Stimulated activated CD8-positive, alpha-beta memory T cell treated with anti-CD3 and anti-CD28 coated beads, Interleukin-15, amount 100 ng/mL, for 24 hours (primary cell): Measurements from ENCODE around the gene CFAP206.
"Not testable (repeated sequence)": the region's sequence is repeated elsewhere in the genome, so short reads cannot be mapped to it uniquely, and the experiment has no call there.

ENCODE experiments used
- DNase-seq: peaks from one replicate; pipeline ENCODE4 v3.0.0-alpha.2; 2020; ENCODE audit warnings: low read depth

CFAP206 gene

DNA sequence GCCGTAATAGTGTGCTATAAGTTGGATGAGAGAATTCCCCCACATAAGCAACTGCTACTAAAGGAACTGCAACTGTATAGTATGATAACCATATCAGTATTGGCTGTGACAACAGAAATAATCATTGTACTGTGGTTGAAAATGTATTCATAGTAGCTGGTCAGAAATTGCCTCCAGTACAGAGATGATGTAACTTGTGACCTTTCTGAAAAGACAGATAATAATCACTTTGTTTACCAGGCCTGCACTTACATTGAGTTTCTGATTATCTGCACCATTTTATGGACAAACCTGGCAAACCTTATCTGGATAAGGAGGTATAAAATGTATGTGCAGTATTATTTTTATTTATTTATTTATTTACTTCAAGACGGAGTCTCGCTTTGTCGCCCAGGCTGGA is 19.0 kb downstream of the CFAP206 start:
- no peak for DNase-seq

DNA sequence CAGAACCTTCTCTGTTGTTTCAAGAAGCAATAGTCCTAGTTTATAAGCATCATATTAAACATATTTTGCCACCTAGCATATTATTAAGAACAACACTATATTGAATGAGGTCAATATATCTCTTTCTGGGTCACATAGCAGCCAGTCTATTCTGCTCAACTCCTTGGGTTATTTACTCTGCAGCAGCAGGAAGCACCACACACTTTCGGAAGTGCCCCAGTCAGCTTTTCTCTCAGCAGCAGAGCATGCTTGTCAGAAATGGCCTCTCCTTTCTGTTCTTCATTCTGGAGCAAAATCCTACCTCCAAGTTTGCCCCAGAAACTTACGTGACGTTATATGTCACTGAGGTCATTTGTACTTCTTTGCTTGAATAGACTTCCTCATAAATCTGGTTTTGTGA is 22.7 kb downstream of the CFAP206 start:
- no peak for DNase-seq

- DNase-seq: no peak
Observed at GRCh38 chr6:87431263-87431662, 23.5 kb downstream of the CFAP206 start.

DNA sequence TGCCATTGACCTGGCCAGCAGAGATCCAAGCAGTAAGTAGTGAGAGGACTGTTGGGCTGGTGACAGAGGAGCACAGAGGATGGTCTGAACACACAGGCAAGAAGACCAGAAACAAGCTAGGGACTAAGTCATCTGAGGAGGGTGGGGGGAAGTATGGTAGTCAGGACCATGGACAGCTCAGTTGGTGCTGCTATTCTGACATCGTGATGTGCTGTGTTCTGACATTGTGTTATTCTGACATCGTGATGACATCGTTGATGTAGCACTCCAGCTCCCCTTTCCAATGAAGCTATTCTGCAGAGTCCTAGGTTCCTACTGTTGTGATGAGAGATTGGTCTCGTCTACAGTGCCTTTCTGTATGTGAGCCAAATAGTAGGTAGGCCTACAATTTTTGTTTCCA is 28.7 kb downstream of the CFAP206 start:
- DNase-seq: no peak

GRCh38 chr6:87441711-87442110 is 33.9 kb downstream of the CFAP206 start:
- DNase-seq: no peak

- no peak for DNase-seq
Observed at GRCh38 chr6:87444362-87444761, 36.6 kb downstream of the CFAP206 start.

- DNase-seq: no peak
Observed at GRCh38 chr6:87465051-87465450, 57.3 kb downstream of the CFAP206 start.

- peak; percentile 72 for DNase-seq
Observed at GRCh38 chr6:87472525-87473418, 65.0 kb downstream of the CFAP206 start, which contains the start of gene SLC35A1. TSS of gene SLC35A1 (plus strand) at chr6:87472974. CDS start at chr6:87473004, 30 bp downstream.

- no peak for DNase-seq
Observed at GRCh38 chr6:87473419-87473903, 65.7 kb downstream of the CFAP206 start.

GRCh38 chr6:87481931-87482330 is 74.2 kb downstream of the CFAP206 start:
- DNase-seq: no peak

- DNase-seq: no peak
Observed at GRCh38 chr6:87482366-87482765, 74.6 kb downstream of the CFAP206 start.

GRCh38 chr6:87483929-87484328 is 76.2 kb downstream of the CFAP206 start:
- no peak for DNase-seq

DNA sequence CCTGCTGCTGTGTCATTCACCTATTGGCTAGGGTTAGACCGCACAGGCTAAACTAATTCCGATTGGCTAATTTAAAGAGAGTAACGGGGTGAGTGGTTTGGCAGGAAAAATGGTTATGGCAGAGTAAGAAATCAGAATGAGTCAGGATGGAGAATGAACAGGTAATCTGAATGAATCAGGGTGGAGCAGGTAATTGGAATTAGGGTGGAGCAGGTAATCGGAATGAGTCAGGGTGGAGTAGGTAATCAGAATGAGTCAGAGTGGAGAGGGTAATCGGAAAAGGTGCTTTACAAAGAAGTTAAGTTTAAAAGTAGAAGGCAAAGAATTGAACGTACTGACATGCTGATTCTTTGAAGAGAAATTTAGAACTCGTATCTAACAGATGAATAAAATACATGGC is 76.7 kb downstream of the CFAP206 start:
- DNase-seq: no peak

DNA sequence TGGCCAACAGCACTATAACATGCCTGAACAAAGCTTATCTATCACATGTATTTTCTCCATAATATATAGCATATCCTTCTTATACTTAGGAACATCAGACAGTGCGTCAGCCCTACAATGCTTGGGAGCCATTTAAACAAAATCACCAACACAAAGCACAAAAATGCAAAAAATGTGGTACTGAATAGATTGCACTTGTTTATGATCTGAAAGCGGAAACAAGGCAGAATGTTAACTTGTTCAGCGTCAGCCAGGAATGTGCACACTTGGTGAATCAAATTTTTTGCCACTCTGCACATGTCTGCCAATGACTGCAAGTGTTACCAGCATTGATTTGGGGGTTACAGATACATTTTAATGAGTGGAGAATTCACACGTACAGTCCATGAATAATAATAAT is 79.8 kb downstream of the CFAP206 start:
- no peak for DNase-seq

GRCh38 chr6:87489326-87489725 is 81.6 kb downstream of the CFAP206 start:
- not testable (repeated sequence) for DNase-seq

- no peak for DNase-seq
Observed at GRCh38 chr6:87494761-87495422, 87.1 kb downstream of the CFAP206 start.

DNA sequence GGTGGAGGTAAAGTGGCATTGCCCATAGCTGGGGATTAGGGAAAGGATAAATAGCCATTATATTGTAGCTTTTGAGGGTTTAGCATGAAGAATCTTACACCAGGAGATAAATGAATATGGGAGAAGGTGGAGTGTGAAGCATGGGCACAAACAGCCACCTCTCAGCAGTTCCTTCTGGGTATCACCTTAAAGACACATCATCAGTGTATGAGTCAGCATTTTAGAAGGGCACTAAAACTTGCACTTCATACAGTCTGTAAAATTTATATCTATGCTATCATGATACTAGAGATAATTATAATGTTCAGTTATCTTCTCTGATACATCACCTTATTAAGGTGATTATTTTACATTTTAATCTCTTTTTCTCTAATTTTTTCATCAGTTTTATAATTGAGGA is 90.3 kb downstream of the CFAP206 start:
- no peak for DNase-seq

- no peak for DNase-seq
Observed at GRCh38 chr6:87501809-87502572, 94.2 kb downstream of the CFAP206 start.

- DNase-seq: no peak
Observed at GRCh38 chr6:87504441-87504840, 96.7 kb downstream of the CFAP206 start.
